HG03135 (cell line): ENCODE results near the gene HOXB3.

Source experiments
- ATAC-seq: cut with Tn5 transposase; IDR thresholded peaks from one replicate; pipeline ENCODE4 v1.9.1; 2021; ENCODE audit warnings: mild to moderate bottlenecking, moderate library complexity; ENCODE audit not compliant: unreplicated experiment

HOXB3 gene

GRCh38 chr17:48600244-48601098 is 10.4 kb upstream of the HOXB3 start:
- ATAC-seq, result no peak

DNA sequence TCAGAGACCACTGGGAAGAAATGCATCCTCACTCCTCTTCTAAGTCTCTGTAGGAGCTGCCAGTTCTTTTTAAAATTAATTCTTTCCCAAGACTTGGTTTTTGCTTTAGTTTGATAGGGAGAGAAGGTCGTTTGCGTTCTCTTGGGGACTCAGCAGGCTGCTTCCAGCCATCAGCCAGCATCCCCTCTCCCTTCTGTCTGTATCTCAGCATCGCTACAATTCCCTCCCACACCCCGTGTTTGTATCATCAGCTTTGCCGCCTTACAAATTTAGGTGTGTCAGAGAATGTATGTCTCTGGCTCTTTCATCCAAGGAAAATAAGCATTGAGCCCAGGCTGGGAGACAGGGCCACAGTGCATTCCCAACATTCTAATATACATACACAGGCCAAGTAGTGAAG is 9.3 kb upstream of the HOXB3 start:
- no peak for ATAC-seq

DNA sequence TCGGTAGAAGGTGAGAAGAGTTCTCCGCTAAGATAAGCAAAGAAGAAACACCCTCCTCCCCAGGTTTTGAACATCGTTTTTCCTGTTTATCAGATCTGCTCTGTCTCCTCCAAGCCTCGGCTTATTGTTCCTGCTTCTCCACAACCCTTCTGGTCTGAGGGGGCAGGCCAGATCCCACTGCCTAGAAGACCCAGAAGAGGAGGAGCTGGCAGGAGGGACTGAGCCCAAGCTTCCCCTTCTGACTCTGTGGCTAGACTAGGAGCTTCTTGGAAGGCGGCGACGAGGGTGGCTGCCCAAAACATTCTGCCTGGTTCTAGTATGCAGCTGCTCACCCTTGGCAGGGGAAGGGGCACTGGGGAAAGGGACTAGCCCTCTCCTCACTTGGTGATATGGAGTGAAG is 8.7 kb upstream of the HOXB3 start:
- ATAC-seq, result no peak

DNA sequence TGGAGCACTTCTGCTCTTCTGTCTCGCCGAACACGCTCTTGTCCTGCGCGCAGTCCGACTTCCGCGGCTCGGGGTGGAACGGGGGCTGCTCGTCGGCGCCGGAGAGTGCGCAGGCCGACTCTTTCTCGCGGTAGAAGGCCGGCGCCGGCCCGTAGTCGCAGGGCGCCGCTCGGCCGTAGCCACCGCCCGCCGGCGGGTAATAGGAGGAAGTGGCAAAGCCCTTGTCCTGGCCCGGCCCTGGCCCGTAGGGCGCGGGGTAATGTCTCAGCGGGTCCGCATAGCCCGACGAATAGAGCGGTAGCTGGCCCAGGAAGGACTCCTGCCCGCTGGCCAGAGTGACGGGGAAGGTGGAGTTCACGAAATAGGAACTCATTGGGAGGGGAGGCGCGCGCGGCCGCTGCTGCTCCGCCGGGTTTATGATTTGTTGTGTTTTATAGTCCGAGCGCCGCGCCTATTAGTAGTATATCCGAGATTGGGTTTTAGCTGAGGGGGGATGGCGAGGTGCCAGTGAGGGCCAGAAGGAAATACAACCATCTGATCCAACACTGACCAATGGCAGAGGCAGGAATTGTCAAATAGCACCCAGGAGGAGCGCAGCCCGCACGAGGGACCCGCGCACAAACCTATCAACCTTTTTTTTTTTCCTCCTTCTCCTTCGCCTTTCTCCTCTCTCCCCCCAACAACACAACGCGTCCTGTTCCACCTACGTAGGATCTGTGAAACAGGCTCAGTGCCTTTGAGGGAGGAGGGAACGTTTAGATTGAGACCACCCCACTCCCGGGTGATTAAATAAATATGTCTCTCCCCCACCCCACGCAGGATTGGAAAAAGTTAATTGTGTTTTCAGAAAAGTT is 8.0 kb upstream of the HOXB3 start:
- no peak for ATAC-seq

DNA sequence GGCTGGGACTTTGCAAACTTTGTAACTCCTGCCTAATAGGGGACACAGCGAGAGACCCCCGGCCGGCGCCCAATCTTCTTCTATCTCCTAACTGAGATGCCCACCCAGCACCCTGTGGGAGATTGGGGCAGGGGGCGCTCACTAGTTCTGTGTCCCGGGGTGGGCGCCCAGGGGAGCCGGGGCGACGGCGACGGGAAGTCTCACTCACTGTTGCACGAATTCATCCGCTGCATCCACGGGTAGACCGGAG is 7.4 kb upstream of the HOXB3 start:
- no peak for ATAC-seq

DNA sequence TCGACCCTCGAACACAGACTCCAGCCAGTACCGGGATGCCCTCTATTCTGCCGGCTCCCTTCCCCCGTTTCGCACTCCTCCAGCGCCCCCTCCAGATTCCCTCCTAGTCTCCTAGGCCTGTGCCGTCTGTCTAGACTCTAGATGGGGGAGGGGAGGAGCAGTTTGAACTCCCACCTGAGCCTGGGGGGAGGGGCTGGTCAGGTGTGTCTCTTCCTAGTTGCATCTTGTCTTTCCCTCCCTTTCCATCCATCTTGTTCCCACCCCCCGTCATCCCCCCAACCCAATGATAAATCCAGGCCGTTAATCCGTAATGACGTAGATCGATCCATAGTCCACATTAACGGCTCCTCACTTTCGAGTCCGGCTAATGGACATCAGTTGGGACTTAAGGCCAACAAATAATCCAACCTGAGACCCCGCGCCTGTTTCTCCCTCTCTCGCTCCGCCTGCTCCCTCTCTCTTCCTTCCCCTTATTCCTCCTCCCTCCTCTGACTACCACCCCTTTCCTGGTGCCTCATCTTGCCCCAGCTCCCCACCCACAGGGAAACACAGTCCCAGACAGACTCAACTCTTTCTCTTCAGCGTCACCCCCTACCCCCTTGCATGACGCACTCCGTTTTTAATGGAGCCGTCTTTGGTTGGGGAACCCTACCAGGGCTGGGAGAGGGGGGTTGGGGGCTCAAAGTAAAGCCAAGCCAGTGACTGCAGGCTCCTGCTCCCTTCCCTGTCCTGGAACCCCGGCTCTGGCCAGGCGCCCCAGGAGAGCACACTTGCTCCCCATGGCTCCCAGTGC is 6.9 kb upstream of the HOXB3 start:
- no peak for ATAC-seq

- ATAC-seq, result no peak
Measured at GRCh38 chr17:48596000-48596734, 6.1 kb upstream of the HOXB3 start.

- no peak for ATAC-seq
Measured at GRCh38 chr17:48595278-48595999, 5.4 kb upstream of the HOXB3 start.

GRCh38 chr17:48594538-48595277 is 4.7 kb upstream of the HOXB3 start:
- no peak for ATAC-seq

DNA sequence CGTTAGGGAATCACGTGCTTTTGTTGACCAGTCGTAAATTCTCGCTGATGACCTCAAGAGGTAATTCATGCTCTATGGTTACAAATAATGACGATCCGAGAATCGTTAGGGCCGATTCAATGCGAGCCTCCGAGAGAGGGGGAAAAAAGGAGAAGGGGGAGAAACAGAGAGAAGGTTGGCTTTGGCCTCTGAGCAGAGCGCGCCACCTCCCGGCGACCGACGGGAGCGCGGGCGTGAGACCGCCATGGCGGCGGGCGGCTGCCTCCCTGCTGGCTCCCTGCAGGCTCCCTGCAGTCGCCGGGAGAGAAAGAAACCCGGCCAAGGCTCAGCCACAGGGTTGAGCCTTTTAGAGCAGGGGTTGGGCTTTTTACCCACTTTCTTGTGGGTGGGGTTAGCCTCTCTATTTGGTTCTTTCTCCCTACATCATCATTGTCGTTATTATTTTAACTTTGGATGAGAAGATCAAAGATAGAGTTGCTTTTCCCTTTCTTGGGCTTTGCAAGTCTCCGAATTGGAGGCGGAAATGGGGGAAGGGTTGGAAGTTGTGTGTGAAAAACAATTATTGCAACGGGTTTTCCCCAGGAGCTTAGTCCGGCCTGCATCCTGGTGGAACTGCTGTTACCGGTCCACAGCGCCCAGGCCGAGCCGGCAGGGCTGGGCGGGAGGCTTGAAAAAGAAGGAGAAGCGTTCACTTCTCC is 3.9 kb upstream of the HOXB3 start:
- no peak for ATAC-seq

DNA sequence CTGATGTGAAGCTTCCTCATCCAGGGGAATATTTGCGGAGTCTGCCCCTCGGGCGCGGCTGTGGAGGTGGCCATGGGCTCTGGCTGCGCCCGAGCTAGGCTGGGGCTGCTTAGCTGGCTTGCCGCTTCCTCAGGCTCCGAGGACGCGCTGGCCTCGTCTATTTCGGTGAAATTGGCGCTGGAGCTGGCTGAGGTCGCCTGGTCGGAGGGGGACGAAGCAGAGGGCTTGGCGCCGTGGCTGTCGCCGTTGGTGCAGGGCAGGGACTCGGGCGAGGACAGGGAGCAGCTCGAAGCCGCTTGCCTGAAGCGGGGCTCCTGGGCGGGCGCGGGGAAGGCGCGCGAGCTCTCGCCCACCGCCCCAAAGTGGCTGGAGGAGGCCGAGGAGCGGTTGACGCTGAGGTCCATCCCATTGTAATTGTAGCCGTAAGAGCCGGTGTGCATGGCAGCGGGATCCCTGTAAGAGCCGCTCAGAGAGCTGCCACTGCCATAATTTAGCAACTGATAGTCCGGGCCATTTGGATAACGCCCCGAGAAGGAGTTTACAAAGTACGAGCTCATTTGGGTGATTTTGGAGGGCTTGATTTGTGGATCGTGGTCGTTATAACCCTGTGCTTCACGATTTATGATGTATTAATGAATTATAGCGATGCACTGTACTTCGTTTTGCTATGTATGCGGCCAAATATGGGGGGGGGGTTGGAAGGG is 3.2 kb upstream of the HOXB3 start, which contains the start of gene HOXB5:
Gene HOXB5 (minus strand): TSS at position 654 of the 704 bp plus-strand sequence. CDS start 97 bp downstream, at position 557.
- no peak for ATAC-seq

- no peak for ATAC-seq
Measured at GRCh38 chr17:48592577-48592976, 2.5 kb upstream of the HOXB3 start.

- no peak for ATAC-seq
Measured at GRCh38 chr17:48592057-48592514, 2.0 kb upstream of the HOXB3 start.

GRCh38 chr17:48591255-48592056 is 1.4 kb upstream of the HOXB3 start:
- no peak for ATAC-seq

DNA sequence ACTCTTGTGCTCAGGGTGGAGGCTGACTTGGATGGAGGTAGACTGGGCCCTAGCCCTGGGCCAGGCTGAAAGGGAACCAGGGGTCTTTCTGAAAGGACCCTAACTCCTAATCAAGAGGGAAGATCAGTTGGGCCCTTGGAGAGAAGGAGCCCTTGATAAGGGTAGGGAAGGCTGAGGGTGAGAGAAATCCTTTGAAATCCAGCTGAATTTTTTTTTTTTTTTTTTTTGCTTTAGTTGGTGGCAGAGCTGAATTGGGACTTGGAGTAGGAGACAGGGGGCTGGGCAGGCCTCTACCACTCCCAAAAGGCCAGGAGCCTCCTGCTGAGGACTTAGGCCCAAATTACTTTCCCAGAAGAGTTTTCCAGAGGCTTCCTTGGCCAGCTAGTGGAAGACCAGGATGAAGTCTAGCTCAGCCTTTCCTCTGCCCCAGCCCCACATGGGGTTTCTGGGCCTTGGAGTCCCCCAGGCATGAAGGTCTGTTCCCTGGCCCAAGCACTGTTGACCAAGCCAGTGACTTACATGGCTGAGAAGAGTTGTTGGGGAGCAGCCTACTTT is 643 bp upstream of the HOXB3 start:
- ATAC-seq, result no peak

GRCh38 chr17:48589060-48589830 is 796 bp downstream of the HOXB3 start:
- ATAC-seq, result no peak
